Posterior cingulate gyrus (tissue), 11 donors: ENCODE data around the gene PARP9.

Experiments used
- DNase-seq, 10 donors: peaks; one replicate each; pipeline versions ENCODE4 v3.0.0 to v3.0.0-alpha.2; 2020 to 2021; ENCODE audit warnings: mixed read lengths in 3 of 10
- intact Hi-C: fragments of 100-400 bp; cut with DNase I; formaldehyde crosslinking; loops from one replicate; pipeline ENCODE4 v1.15.1; 2023

The PARP9 gene

DNA sequence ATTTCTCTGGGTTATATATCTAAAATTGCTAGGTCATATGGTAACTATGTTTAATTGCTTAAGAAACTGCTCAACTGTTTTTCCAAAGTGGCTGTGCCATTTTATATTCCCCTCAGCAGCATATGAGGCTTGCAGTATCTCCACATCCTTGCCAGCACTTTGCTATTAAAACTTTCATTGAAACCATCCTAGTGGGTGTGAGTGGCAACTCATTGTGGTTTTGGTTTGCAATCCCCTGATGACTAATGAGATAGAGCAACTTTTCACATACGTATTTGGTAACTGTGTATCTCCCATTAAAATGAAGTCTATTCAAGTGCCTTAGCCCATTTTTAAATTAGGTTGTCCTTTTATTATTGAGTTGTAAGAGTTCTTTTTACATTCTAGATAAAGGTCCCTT lies 66.7 kb downstream of the PARP9 start:
- intact Hi-C loops, result no loop called here
- no peak for DNase-seq

DNA sequence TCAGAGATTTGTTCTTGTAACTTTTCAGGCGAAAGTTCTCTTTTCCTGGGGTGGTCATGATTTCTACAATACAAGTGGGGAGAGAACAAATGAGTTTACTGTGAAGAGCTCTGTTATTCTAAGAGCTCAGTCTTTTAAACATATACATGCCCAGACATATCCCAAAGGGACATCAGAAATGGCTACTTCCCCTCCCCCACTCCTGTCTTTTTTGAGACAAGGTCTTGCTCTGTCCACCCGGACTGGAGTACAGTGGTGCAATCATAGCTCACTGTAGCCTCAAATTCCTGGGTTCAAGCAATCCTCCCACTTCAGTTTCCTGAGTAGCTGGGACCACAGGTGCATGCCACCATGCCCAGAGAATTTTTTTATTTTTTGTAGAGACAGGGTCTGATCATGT lies 67.6 kb downstream of the PARP9 start:
- intact Hi-C loops, result no loop called here
- DNase-seq, result no peak

DNA sequence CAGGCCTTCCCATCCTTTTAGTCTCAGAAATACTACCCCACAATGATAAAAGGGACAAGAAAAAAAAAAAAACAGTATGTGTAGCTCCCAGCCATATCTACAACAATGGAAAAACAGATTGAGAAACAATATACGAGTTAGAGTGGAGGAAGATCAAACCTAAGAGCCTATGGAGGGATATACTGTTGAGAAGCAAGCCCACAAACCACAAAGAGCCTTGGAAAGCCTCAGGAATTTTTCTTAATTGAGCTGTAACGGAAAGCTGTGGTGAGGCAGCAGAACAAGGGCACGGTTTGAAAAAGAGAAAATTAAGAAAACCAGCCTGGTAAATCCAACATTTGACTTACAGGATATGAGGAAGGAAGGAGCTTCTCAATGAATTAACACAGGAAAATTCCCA lies 70.8 kb downstream of the PARP9 start:
- intact Hi-C loops, result no loop called here
- no peak for DNase-seq

DNA sequence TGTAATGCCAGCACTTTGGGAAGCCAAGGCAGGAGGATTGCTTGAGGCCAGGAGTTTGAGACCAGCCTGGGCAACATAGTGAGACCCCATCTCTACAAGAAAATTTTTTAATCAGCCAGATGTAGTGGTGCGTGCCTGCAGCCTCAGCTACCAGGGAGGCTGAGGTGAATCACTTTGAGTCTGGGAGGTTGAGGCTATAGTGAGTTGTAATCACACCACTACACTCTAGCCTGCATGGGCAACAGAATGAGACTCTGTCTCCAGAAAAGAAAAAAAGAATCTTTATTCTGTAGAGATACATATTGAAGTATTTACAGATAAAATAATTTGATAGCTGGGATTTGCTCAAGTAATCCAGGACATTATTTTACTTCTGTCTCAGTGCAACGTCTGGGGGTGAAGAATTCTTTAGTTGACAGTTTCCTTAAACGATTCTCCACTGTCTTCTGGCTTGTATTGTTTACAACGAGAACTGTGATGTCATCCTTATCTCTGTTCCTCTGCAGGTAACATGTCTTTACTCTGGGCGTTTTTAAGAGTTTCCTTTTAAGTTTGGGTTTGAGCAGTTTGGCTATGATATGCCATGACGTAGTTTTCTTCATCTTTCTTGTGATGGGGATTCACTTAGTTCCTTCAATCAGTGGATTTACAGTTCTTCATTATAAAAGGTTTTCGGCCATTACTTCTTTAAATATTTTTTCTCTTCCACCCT lies 75.7 kb downstream of the PARP9 start:
- no peak for DNase-seq
- intact Hi-C loops, result no loop called here

DNA sequence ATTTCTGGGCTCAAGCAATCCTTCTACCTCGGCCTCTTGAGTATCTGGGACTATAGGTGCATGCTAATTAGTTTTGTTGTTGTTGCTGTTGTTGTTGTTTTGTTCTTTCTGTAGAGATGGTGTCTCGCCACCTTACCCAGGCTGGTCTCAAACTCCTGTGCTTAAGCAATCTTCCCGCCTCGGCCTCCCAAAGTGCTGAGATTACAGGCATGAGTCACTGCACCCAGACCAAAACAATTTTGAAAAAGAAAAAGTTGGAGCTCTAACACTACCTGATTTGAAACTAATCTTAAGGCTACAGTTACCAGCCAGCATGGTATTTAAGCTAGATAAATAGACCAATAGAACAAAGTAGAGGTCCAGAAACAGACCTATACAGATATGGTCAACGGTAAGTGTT lies 79.1 kb downstream of the PARP9 start:
- intact Hi-C loops, result no loop called here
- DNase-seq, result no peak

DNA sequence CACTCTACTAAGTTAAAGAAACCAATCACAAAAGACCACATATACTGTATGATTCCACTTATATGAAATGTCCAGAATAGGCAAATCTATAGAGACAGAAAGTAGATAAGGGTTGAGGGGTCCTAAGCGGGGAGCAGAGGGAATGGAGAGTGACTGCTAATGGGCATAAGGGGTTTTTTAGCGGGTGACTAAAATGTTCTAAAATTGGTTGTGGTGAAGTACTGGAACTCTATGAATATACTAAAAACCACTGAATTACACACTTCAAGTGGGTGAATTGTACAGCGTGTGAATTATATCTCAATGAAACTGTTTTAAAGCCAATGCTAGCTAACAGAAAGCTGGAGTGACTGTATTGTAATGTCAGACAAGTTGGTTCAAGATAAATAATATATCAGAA lies 82.7 kb downstream of the PARP9 start:
- DNase-seq, result no peak
- intact Hi-C loops, result no loop called here
